Natural killer cell treated with Interleukin-12 subunit alpha and Interleukin-12 subunit beta and Interleukin-15 and Interleukin-18, amount 100 ng/mL, for 72 hours (primary cell): Measurements from ENCODE around the gene BCDIN3D. TPM values are rescaled to one million over a fixed set of nuclear protein-coding genes. Genes with fewer than 3 reads are reported as not detected.
"Not testable (repeated sequence)": the region's sequence is repeated elsewhere in the genome, so short reads cannot be mapped to it uniquely, and the experiment has no call there.

Source experiments
- ATAC-seq, 2 donors: fragments of 150-1000 bp; cut with Tn5 transposase in 1 of 2; sonication (Bioruptor Pico), chemical (Tn5 transposase) in 1 of 2; 2 replicates each; pipeline ENCODE4 v1.10.0; 2021
- DNase-seq: peaks from one replicate; pipeline ENCODE4 v3.0.0; 2022; ENCODE audit warnings: low spot score
- H3K27ac Mint-ChIP-seq, 2 donors: 1 replicate in 1 of 2; 2 replicates in 1 of 2; pipeline ENCODE4 v1.8.0; 2022; ENCODE audit warnings: mixed read lengths in 2 of 2, mild to moderate bottlenecking in 1 of 2, moderate library complexity in 1 of 2
- H3K27me3 Mint-ChIP-seq, 2 donors: 1 replicate in 1 of 2; 2 replicates in 1 of 2; pipeline ENCODE4 v1.8.0; 2022; ENCODE audit warnings: mixed read lengths in 2 of 2
- H3K36me3 Mint-ChIP-seq: one replicate; pipeline ENCODE4 v1.8.0; 2022; ENCODE audit warnings: mixed read lengths
- H3K4me1 Mint-ChIP-seq, 2 donors: 1 replicate in 1 of 2; 2 replicates in 1 of 2; pipeline ENCODE4 v1.8.0; 2022; ENCODE audit warnings: low read depth in 2 of 2, mixed read lengths in 2 of 2, mild to moderate bottlenecking in 1 of 2
- H3K4me3 Mint-ChIP-seq: one replicate; pipeline ENCODE4 v1.8.0; 2022; ENCODE audit warnings: mixed read lengths
- H3K9me3 Mint-ChIP-seq: 2 replicates; pipeline ENCODE4 v1.8.0; 2022; ENCODE audit warnings: mixed read lengths
- total RNA-seq, 2 donors: library from RNA; stranded (reverse); gene quantifications; one replicate each; pipeline ENCODE4 v1.2.3, GENCODE V29; 2022

BCDIN3D gene
- total RNA-seq, 2 donors from 2014 or later = 5.9 to 6.8 TPM

GRCh38 chr12:49855890-49856289, 13.0 kb upstream of the BCDIN3D start:
- H3K36me3 Mint-ChIP-seq, H3K27ac Mint-ChIP-seq, ATAC-seq, H3K4me3 Mint-ChIP-seq, H3K4me1 Mint-ChIP-seq, DNase-seq, H3K9me3 Mint-ChIP-seq: not testable (repeated sequence)
- peaks cover 27 to 56% of the 10 kb centered on the region in 2 donors for H3K27me3 Mint-ChIP-seq

- DNase-seq = no peak
- Mint-ChIP-seq H3K27me3 (peaks cover 31 to 59% of the 10 kb centered on the region in 2 donors), H3K9me3 (no peaks in the 10 kb centered on the region), H3K36me3 (no peaks in the 10 kb centered on the region), H3K4me3 (no peak overlapping the region), H3K4me1 (no peaks in the 10 kb centered on the region), H3K27ac (no peak overlapping the region)
- ATAC-seq = no peak
Observed at GRCh38 chr12:49854976-49855375, 12.1 kb upstream of the BCDIN3D start.

- no peak for DNase-seq
- Mint-ChIP-seq H3K36me3 (no peaks in the 10 kb centered on the region), H3K4me1 (no peaks in the 10 kb centered on the region), H3K27ac (no peak overlapping the region), H3K9me3 (no peaks in the 10 kb centered on the region), H3K27me3 (peaks cover 29 to 56% of the 10 kb centered on the region in 2 donors), H3K4me3 (no peak overlapping the region)
- ATAC-seq = no peak
Observed at GRCh38 chr12:49853671-49854070, 10.8 kb upstream of the BCDIN3D start.

- DNase-seq (no peak), ATAC-seq (no peak)
- Mint-ChIP-seq H3K4me3 (no peak overlapping the region), H3K27ac (no peak overlapping the region), H3K36me3 (no peaks in the 10 kb centered on the region), H3K9me3 (no peaks in the 10 kb centered on the region), H3K4me1 (peaks cover 15 to 17% of the 10 kb centered on the region in 2 donors), H3K27me3 (peaks cover 18 to 26% of the 10 kb centered on the region in 2 donors)
Observed at GRCh38 chr12:49847161-49847560, 4.3 kb upstream of the BCDIN3D start.

GRCh38 chr12:49846032-49846431, 3.1 kb upstream of the BCDIN3D start:
- Mint-ChIP-seq H3K9me3 (no peaks in the 10 kb centered on the region), H3K4me3 (no peak overlapping the region), H3K27ac (no peak overlapping the region), H3K36me3 (no peaks in the 10 kb centered on the region), H3K4me1 (peaks cover 25 to 27% of the 10 kb centered on the region in 2 donors), H3K27me3 (peaks cover 11 to 15% of the 10 kb centered on the region in 2 donors)
- ATAC-seq (no peak), DNase-seq (no peak)

- H3K4me1 Mint-ChIP-seq = peaks cover 28 to 29% of the 10 kb centered on the region in 2 donors
- H3K27ac Mint-ChIP-seq = peak overlapping the region; percentile 88 to 90
- peaks cover 3 to 5% of the 10 kb centered on the region in 2 donors for H3K27me3 Mint-ChIP-seq
- DNase-seq (no peak), ATAC-seq (no peak)
- no peaks in the 10 kb centered on the region for H3K36me3 Mint-ChIP-seq
- no peaks in the 10 kb centered on the region for H3K9me3 Mint-ChIP-seq
- no peak overlapping the region for H3K4me3 Mint-ChIP-seq
Observed at GRCh38 chr12:49843876-49844437, 1.1 kb upstream of the BCDIN3D start.

- Mint-ChIP-seq H3K36me3 (no peaks in the 10 kb centered on the region), H3K27ac (peak overlapping the region; percentile 88 to 90), H3K4me3 (peak overlapping the region; percentile 94), H3K27me3 (no peaks in the 10 kb centered on the region), H3K9me3 (no peaks in the 10 kb centered on the region), H3K4me1 (peaks cover 28 to 29% of the 10 kb centered on the region in 2 donors)
- ATAC-seq (no peak), DNase-seq (no peak)
Observed at GRCh38 chr12:49843411-49843810, 505 bp upstream of the BCDIN3D start.

GRCh38 chr12:49838973-49839633, 3.8 kb downstream of the BCDIN3D start:
- no peak for ATAC-seq
- no peaks in the 10 kb centered on the region for H3K9me3 Mint-ChIP-seq
- H3K4me1 Mint-ChIP-seq = peaks cover 23% of the 10 kb centered on the region in 2 donors
- no peak overlapping the region for H3K4me3 Mint-ChIP-seq
- H3K36me3 Mint-ChIP-seq = no peaks in the 10 kb centered on the region
- H3K27ac Mint-ChIP-seq = no peak overlapping the region
- H3K27me3 Mint-ChIP-seq = no peaks in the 10 kb centered on the region
- DNase-seq = no peak

- H3K36me3 Mint-ChIP-seq = no peaks in the 10 kb centered on the region
- peaks cover 5 to 16% of the 10 kb centered on the region in 2 donors for H3K27me3 Mint-ChIP-seq
- DNase-seq (no peak), ATAC-seq (no peak)
- no peak overlapping the region for H3K27ac Mint-ChIP-seq
- H3K4me1 Mint-ChIP-seq = peaks cover 11 to 13% of the 10 kb centered on the region in 2 donors
- no peaks in the 10 kb centered on the region for H3K9me3 Mint-ChIP-seq
- H3K4me3 Mint-ChIP-seq = no peak overlapping the region
Observed at GRCh38 chr12:49832836-49833421, 10.0 kb downstream of the BCDIN3D start.

- ATAC-seq (no peak), DNase-seq (no peak)
- Mint-ChIP-seq H3K27ac (no peak overlapping the region), H3K4me1 (peaks cover 13 to 18% of the 10 kb centered on the region in 2 donors), H3K27me3 (peaks cover 5 to 16% of the 10 kb centered on the region in 2 donors), H3K4me3 (no peak overlapping the region), H3K36me3 (no peaks in the 10 kb centered on the region), H3K9me3 (no peaks in the 10 kb centered on the region)
Observed at GRCh38 chr12:49831717-49832116, 11.2 kb downstream of the BCDIN3D start.

- Mint-ChIP-seq H3K27me3 (peaks cover 5 to 16% of the 10 kb centered on the region in 2 donors), H3K4me1 (peaks cover 18 to 26% of the 10 kb centered on the region in 2 donors)
- DNase-seq = peak; percentile 98
Observed at GRCh38 chr12:49828133-49829091, 14.5 kb downstream of the BCDIN3D start, which contains the start of gene NCKAP5L. Gene NCKAP5L, minus strand, starts transcription at chr12:49828413. Its CDS starts 24,369 bp downstream, at chr12:49804044.

GRCh38 chr12:49827401-49828099, 15.4 kb downstream of the BCDIN3D start:
- Mint-ChIP-seq H3K27me3 (peaks cover 4 to 11% of the 10 kb centered on the region in 2 donors), H3K4me1 (peaks cover 18 to 26% of the 10 kb centered on the region in 2 donors), H3K4me3 (peak overlapping the region; percentile 50), H3K27ac (no peak overlapping the region), H3K9me3 (no peaks in the 10 kb centered on the region), H3K36me3 (no peaks in the 10 kb centered on the region)
- DNase-seq (peak; percentile 51), ATAC-seq (no peak)

More at GRCh38 chr12:49828133-49829091, 14.5 kb downstream of the BCDIN3D start, which contains the start of gene NCKAP5L:
- peak within 1 kb of the TSS; percentile 69 to 83 for H3K27ac Mint-ChIP-seq
- H3K9me3 Mint-ChIP-seq = no peaks in the 10 kb centered on the region
- peak; percentile 98 for ATAC-seq
- no peaks in the 10 kb centered on the region for H3K36me3 Mint-ChIP-seq
- H3K4me3 Mint-ChIP-seq = peak within 1 kb of the TSS; percentile 87

- Mint-ChIP-seq H3K36me3 (no peaks in the 10 kb centered on the region), H3K9me3 (no peaks in the 10 kb centered on the region), H3K27me3 (peaks cover 2 to 7% of the 10 kb centered on the region in 2 donors), H3K27ac (no peak overlapping the region), H3K4me3 (peak overlapping the region; percentile 50), H3K4me1 (peaks cover 18 to 26% of the 10 kb centered on the region in 2 donors)
- DNase-seq (no peak), ATAC-seq (no peak)
Observed at GRCh38 chr12:49827051-49827400, 15.9 kb downstream of the BCDIN3D start.
